Superior temporal gyrus (tissue), 1 donor: ENCODE data around the gene TTC38.
"Not testable (repeated sequence)": the region's sequence is repeated elsewhere in the genome, so short reads cannot be mapped to it uniquely, and the experiment has no call there.

Experiments
- DNase-seq: peaks from one replicate; pipeline ENCODE4 v3.0.0-alpha.2; 2016; ENCODE audit errors: extremely low spot score

Gene TTC38

GRCh38 chr22:46246178-46246577, 21.6 kb upstream of the TTC38 start:
- no peak for DNase-seq

- DNase-seq: no peak
These were observed 20.3 kb upstream of the TTC38 start for GRCh38 chr22:46247443-46247975.

GRCh38 chr22:46250035-46250782, 17.6 kb upstream of the TTC38 start, which contains the start of gene CDPF1:
CDPF1 (minus strand) TSS chr22:46250293; CDS start chr22:46248284, 2,009 bp downstream.
- DNase-seq: peak; percentile 83

- no peak for DNase-seq
These were observed 17.1 kb upstream of the TTC38 start for GRCh38 chr22:46250783-46251125.

GRCh38 chr22:46251266-46251665, 16.5 kb upstream of the TTC38 start:
- no peak for DNase-seq

GRCh38 chr22:46251816-46252380, 15.9 kb upstream of the TTC38 start:
- DNase-seq: no peak

- DNase-seq: no peak
These were observed 11.3 kb upstream of the TTC38 start for GRCh38 chr22:46256358-46256958.

GRCh38 chr22:46259374-46259773, 8.4 kb upstream of the TTC38 start:
- DNase-seq: no peak

GRCh38 chr22:46260038-46260437, 7.8 kb upstream of the TTC38 start:
- DNase-seq: no peak

- no peak for DNase-seq
These were observed 5.2 kb upstream of the TTC38 start for GRCh38 chr22:46262449-46263215.

GRCh38 chr22:46263216-46263590, 4.6 kb upstream of the TTC38 start, which contains the start of gene PKDREJ:
PKDREJ (minus strand) TSS chr22:46263343; CDS start chr22:46263322, 21 bp downstream.
- no peak for DNase-seq

GRCh38 chr22:46264520-46264919, 3.3 kb upstream of the TTC38 start:
- not testable (repeated sequence) for DNase-seq

GRCh38 chr22:46265627-46266026, 2.2 kb upstream of the TTC38 start:
- DNase-seq: not testable (repeated sequence)

- DNase-seq: no peak
These were observed 1.8 kb downstream of the TTC38 start for GRCh38 chr22:46269564-46269963.

- no peak for DNase-seq
These were observed 4.4 kb downstream of the TTC38 start for GRCh38 chr22:46272196-46272595.

GRCh38 chr22:46272762-46273431, 5.1 kb downstream of the TTC38 start:
- no peak for DNase-seq

- DNase-seq: no peak
These were observed 5.8 kb downstream of the TTC38 start for GRCh38 chr22:46273432-46274148.

GRCh38 chr22:46274381-46274780, 6.6 kb downstream of the TTC38 start:
- no peak for DNase-seq

- no peak for DNase-seq
These were observed 7.8 kb downstream of the TTC38 start for GRCh38 chr22:46275455-46276122.

GRCh38 chr22:46276563-46276962, 8.8 kb downstream of the TTC38 start:
- DNase-seq: no peak
